GM21528 (cell line): Measurements from ENCODE around the gene ZNF480.
"Not testable (repeated sequence)": the region's sequence is repeated elsewhere in the genome, so short reads cannot be mapped to it uniquely, and the experiment has no call there.

ENCODE experiments used
- ATAC-seq: cut with Tn5 transposase; IDR thresholded peaks from one replicate; pipeline ENCODE4 v1.9.1; 2021; ENCODE audit warnings: mild to moderate bottlenecking, moderate library complexity; ENCODE audit not compliant: unreplicated experiment, low FRiP score

ZNF480 gene

DNA sequence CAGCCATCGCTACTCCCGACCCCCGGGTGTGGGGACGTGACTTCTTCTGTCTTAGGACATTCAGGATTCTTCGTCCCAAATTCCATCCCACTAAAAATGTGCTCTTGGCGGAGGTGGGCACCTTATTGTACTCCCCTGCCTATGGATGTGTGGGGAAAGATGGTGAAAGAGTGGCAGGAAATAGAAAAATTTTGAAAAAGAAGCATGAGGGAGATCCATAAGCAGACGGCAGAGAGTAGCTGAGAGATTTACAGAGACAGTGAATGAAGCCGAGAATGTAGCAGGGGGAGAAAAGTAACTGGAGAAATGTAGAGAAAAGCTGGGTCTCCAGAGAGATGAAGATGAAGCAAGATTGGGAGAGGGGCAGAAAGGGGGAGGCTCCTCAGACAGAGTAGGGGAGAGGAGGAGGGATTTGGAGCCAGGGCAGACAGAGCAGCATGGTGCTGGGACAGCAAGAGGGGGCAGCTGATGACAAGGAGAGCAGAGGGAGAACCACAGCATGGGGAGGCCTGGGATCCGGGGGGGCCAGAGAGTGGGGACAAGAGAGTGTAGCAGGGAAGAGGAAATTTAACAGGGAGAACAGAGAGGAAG, 39.9 kb downstream of the ZNF480 start:
- ATAC-seq, result no peak

DNA sequence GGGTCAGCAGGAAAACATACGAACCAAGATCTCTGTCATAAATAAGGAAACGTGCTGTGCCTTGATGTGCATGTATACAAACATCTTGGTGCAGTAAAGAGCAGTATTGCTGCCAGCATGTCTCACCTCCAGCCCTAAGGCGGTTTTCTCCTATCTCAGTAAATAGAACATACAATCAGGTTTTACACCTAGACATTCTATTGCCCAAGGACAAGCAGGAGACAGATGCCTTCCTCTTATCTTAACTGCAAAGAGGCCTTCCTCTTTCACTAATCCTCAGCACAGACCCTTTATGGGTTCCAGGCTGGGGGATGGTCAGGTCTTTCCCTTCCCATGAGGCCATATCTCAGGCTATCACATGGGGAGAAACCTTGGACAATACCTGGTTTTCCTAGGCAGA, 42.1 kb downstream of the ZNF480 start:
- ATAC-seq, result not testable (repeated sequence)

DNA sequence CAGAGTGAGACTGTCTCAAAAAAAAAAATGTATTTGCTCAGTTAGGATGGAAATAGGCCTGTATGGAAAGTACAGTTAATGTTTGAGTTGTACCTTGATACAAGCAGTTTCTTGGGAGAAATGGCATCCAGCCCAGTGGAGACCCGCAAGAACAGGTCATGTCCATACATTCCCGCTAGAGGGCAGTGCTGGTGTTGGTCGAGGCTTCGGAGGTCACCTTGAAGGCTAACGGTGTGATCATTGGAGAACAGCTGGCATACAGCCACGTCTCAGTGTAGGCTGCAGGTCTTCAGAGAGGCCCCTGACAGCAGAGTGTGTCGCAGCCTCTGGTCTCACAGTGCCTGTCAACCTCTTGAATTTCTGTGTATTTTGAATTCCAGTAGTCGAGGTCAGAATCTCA, 46.6 kb downstream of the ZNF480 start:
- no peak for ATAC-seq

DNA sequence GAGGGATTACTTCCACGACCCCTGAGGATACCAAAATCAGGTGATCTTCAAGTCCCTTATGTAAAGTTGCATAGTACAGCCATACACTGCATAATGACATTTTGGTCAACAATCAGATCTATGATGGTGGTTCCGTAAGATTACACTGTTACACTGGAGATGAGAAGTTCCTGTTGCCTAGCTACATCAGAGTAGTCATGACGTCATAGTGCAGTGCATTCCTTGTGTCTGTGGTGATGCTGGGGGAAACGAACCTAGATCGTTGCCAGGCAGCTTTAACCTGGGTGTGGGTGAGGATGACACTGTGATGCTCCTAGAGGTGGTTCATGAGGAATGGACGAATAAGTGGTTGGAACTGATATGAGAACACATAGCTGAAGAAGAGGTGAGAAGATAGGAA, 48.2 kb downstream of the ZNF480 start:
- ATAC-seq, result no peak

DNA sequence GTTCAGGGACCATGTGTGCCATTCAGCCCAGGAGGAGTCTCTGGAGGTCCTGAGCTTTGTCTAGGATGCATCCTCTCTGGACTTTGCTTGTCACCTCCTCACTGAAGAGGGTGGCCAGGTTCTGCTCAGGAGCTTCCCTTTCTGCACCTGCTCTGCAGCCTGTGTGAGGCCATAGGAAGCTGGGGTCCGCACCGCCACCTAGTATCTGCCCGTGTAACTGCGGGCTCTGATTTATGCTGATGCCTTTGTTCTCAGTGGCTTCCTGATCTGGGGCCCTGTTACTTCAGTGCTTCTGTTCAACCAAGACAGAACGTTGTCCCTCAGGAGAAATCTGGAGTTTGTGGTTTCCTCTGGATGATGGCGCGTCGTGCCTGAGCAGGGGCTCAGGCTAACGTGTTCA, 54.5 kb downstream of the ZNF480 start:
- no peak for ATAC-seq

DNA sequence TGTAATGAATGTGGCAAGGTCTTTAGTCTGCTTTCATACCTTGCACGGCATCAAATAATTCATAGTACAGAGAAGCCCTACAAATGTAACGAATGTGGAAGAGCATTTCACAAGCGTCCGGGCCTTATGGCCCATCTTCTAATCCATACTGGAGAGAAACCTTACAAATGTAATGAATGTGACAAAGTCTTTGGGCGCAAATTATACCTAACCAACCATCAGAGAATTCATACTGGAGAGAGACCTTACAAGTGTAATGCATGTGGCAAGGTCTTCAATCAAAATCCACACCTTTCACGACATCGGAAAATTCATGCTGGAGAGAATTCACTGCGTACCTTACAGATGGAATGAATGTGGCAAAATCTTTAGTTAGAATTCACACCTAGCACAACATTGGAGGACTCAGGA, 69.5 kb downstream of the ZNF480 start:
- ATAC-seq, result no peak

DNA sequence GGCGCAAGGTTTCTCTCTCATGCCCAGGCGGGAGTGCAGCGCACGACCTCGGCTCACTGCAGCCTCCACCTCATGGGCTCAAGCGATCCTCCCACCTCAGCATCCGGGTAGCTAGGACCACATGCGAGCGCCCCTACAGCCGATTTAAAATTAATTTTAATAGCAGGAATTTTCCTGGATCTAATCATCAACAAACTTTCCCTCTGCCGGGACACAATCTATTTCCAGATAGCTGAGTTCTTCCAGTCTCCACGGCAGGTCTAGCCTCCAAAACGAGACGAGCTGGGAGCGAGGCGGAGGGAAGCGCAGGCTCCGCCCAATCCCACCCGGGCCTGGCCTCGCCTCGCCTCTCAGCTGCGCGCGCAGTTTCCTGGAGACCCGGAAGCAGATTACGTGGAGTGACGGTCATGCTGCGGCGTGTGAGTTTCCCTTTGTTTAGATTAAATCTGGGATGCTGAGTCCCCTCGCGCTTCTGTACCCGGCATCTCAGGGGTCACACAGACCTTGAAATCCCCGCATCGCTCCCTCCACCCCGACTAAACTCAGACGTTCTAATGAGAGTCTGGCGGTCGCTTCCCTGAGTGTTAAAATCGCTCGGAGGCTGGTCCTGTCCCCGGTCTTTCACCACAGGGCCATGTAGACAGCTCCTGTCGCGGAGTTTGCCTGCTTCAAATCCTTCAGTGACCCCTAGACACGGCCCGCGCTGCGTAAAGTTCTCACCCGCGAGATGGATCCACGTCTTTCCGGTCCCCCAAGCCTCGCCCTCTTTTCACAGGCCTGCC, 72.8 kb downstream of the ZNF480 start, which contains the start of gene ZNF880:
Gene ZNF880 (plus strand): TSS at position 365 of the 782 bp plus-strand sequence. CDS start 43 bp downstream, at position 408.
- no peak for ATAC-seq

DNA sequence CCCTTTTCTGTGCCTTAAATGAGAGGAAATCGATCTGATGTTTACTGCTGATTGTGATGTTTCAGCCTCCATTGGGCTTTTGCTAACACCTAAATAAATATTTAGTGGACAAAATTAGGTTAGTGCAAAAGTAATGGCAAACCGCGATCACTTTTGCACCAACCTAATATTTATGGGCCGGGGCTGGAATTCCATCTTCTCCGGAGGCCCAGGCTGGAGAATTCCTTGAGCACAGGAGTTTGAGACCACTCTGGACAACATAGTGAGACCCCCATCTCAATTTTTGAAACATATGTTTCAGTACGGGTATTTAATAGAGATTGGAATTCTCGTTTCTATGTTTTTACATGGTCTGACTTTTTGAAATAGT, 73.4 kb downstream of the ZNF480 start:
- ATAC-seq, result no peak
